Chondrocyte (in vitro differentiated cells): ENCODE data around the gene PROK2. TPM values are rescaled to one million over a fixed set of nuclear protein-coding genes. Genes with fewer than 3 reads are reported as not detected.
A peak's percentile ranks its signal among the peaks of the same experiment; 100 is the strongest.

Experiments used
- DNase-seq: peaks from one replicate; pipeline ENCODE4 v3.0.0; 2021; ENCODE audit warnings: mixed read lengths, low spot score
- H3K27ac Mint-ChIP-seq: one replicate; pipeline ENCODE4 v1.8.0; 2021; ENCODE audit warnings: mild to moderate bottlenecking, moderate library complexity, mixed read lengths; ENCODE audit not compliant: unreplicated experiment
- H3K27me3 Mint-ChIP-seq: 2 replicates; pipeline ENCODE4 v1.8.0; 2021; ENCODE audit warnings: low read depth, mixed read lengths
- H3K36me3 Mint-ChIP-seq: 2 replicates; pipeline ENCODE4 v1.8.0; 2021; ENCODE audit warnings: low read depth, mixed read lengths
- H3K4me1 Mint-ChIP-seq: 2 replicates; pipeline ENCODE4 v1.8.0; 2021; ENCODE audit warnings: low read depth, mild to moderate bottlenecking, mixed read lengths
- H3K4me3 Mint-ChIP-seq: one replicate; pipeline ENCODE4 v1.8.0; 2021; ENCODE audit warnings: mild to moderate bottlenecking, moderate library complexity, mixed read lengths; ENCODE audit not compliant: unreplicated experiment
- H3K9me3 Mint-ChIP-seq: 2 replicates; pipeline ENCODE4 v1.8.0; 2021; ENCODE audit warnings: low read depth, mixed read lengths
- total RNA-seq: library from RNA; stranded (reverse); gene quantifications from 3 replicates; pipeline ENCODE4 v1.2.1, GENCODE V29; 2021
- TF ChIP-seq, protein P1 (sequence below): fragments of 200-600 bp; sonication (generic); IDR thresholded peaks from 2 replicates; pipeline ENCODE4 v1.5.0; 2021; ENCODE audit warnings: antibody characterized with exemption, mild to moderate bottlenecking, moderate library complexity

PROK2 gene
- total RNA-seq, 1 donor from 2014 or later, result not detected

DNA sequence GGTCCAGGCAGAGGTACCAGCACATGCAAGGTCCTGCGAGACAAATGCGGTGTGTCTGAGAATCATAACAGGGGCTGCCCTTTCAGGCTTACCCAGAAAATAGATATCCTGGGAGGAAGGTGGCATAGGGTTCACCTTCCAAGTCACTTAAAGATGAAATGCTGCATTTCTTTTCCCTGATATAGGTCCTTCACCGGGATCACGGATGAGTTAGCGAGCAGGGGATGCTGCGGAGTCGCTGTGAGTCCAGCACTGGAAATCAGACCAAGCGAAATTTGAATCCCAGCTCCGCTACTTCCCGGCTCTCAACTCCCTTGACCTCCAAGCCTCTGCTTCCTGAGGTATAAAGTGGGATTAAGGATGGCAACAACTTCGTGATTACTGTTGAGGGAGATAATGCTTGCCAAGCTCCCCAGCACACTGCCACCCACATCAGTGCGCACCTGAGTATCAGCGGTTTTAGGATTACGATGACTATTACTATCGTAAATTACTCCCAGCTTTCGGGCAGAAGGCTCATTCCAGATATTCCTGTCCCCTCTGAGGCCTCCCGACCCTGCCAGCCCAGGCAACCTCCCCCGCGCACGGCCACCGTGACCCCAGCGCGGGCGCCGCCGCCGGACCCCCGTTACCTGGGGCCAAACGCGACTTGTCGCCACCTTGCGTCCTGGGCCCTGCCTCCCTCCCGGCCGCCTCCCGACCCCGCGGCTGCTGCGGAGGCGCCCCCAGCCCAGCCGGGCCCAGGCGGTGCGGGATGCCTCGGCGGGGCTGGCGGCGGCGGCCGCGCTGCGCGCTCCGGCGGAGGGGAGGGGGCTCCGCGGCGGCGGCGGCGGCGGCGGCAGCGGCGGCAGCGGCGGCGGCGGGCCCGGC is 31.9 kb downstream of the PROK2 start:
- TF ChIP-seq, protein P1, sequence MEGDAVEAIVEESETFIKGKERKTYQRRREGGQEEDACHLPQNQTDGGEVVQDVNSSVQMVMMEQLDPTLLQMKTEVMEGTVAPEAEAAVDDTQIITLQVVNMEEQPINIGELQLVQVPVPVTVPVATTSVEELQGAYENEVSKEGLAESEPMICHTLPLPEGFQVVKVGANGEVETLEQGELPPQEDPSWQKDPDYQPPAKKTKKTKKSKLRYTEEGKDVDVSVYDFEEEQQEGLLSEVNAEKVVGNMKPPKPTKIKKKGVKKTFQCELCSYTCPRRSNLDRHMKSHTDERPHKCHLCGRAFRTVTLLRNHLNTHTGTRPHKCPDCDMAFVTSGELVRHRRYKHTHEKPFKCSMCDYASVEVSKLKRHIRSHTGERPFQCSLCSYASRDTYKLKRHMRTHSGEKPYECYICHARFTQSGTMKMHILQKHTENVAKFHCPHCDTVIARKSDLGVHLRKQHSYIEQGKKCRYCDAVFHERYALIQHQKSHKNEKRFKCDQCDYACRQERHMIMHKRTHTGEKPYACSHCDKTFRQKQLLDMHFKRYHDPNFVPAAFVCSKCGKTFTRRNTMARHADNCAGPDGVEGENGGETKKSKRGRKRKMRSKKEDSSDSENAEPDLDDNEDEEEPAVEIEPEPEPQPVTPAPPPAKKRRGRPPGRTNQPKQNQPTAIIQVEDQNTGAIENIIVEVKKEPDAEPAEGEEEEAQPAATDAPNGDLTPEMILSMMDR, result no peak

DNA sequence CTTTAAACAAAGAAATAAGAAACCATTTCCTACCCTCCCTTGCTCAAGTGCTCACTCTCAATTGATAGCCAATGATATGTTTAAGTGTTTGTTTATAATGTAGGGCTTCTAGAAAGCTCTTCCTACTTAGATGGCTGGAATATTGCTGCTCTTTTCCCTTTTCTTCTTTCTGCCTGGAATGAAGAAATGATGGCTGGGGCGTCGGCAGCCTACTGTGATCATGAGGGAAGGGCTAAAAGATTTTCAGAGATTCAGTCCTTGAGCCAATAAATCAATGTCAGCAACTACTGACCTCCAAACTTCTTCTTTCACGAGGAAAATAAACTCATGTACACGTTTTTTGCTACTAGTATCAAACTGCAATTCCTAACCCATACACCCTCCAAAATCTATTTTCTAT is 33.3 kb downstream of the PROK2 start:
- H3K4me1 Mint-ChIP-seq, result peaks cover 14% of the 10 kb centered on the region

More for the DNA sequence above, 31.9 kb downstream of the PROK2 start:
- peaks cover 46% of the 10 kb centered on the region for H3K27me3 Mint-ChIP-seq
- no peak overlapping the region for H3K27ac Mint-ChIP-seq
- peaks cover 1% of the 10 kb centered on the region for H3K36me3 Mint-ChIP-seq
- H3K9me3 Mint-ChIP-seq, result no peaks in the 10 kb centered on the region
- H3K4me1 Mint-ChIP-seq, result peaks cover 14% of the 10 kb centered on the region
- peak overlapping the region; percentile 62 for H3K4me3 Mint-ChIP-seq
- DNase-seq, result no peak

DNA sequence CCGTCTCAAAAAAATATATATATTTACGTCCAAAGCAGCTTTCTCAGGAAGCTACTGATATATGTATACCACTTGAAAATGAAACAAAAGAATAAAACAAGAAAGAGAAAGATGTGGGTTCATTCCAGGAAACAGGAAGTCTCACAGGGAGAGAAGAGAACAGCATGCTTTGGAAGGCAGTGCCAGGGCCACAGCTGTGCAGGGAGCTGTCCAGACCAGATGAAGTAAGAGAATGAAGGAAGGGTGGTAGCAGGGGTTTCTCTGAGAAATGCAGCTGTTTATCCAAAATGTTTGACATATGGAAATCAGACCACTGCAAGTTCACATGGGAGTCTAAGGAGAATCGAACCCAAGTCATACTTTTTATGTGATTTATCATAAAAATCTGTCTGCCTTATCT is 40.2 kb downstream of the PROK2 start:
- Mint-ChIP-seq H3K4me1 (no peaks in the 10 kb centered on the region), H3K4me3 (no peak overlapping the region), H3K36me3 (peaks cover 22% of the 10 kb centered on the region), H3K27ac (no peak overlapping the region), H3K27me3 (peaks cover 11% of the 10 kb centered on the region), H3K9me3 (peaks cover 41% of the 10 kb centered on the region)
- DNase-seq, result no peak
- TF ChIP-seq, protein P1, result no peak

More for the DNA sequence above, 33.3 kb downstream of the PROK2 start:
- Mint-ChIP-seq H3K27me3 (peaks cover 37% of the 10 kb centered on the region), H3K4me3 (no peak overlapping the region), H3K9me3 (no peaks in the 10 kb centered on the region), H3K36me3 (peaks cover 2% of the 10 kb centered on the region), H3K27ac (no peak overlapping the region)
- DNase-seq, result no peak
- TF ChIP-seq, protein P1, result no peak

DNA sequence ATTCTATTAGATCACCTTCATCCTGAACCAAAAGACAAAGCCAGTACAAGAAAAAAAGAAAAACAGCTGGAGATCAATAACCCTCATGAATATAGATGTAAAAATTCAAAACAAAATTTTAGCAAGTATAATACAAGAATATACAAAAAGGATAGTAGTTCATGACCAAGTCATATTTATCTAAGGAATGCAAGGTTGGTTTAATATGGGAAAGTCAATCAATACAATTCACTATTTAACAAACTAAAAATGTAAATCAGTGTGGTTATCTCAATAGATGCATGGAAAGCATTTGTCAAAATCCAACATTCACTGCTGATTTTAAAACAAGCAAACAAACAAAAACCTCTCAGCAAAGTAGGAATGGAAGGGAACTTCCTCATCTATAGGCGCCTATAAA is 42.3 kb downstream of the PROK2 start:
- Mint-ChIP-seq H3K27me3 (peaks cover 11% of the 10 kb centered on the region), H3K27ac (no peak overlapping the region), H3K36me3 (peaks cover 23% of the 10 kb centered on the region), H3K4me3 (no peak overlapping the region), H3K4me1 (no peaks in the 10 kb centered on the region), H3K9me3 (peaks cover 50% of the 10 kb centered on the region)
- DNase-seq, result no peak
- TF ChIP-seq, protein P1, result no peak

DNA sequence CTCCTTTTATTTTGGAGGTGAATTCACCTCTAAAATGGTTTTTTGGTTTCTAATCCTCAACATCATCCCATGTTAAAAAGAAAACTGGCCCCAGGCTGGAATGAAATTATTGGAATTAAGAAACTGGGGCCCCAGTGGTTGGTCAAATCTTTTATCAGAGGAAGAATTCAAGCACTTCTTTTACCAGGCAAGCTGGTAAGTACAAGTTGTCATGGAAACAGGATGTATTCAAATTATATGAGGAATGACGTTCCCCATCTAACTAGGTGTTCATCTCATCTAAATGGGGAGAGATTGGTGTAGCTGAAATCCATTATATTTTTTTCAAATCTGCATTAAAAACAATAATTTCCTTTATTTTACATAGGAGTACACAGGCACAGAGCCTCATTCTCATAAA is 50.1 kb downstream of the PROK2 start:
- DNase-seq, result no peak
- Mint-ChIP-seq H3K36me3 (peaks cover 6% of the 10 kb centered on the region), H3K9me3 (peaks cover 14% of the 10 kb centered on the region), H3K4me3 (no peak overlapping the region), H3K4me1 (no peaks in the 10 kb centered on the region), H3K27ac (no peak overlapping the region), H3K27me3 (peaks cover 33% of the 10 kb centered on the region)
- TF ChIP-seq, protein P1, result no peak
